T-helper 2 cell (primary cell): ENCODE results near the gene AUNIP.
A peak's percentile ranks its signal among the peaks of the same experiment; 100 is the strongest.

Experiments
- DNase-seq, 5 experiments: peaks; one replicate each; pipeline versions ENCODE4 v3.0.0 to v3.0.0-alpha.2; 2012 to 2022

Gene AUNIP

GRCh38 chr1:25888426-25888987, 29.2 kb upstream of the AUNIP start:
- DNase-seq = no peak

GRCh38 chr1:25885602-25886001, 26.3 kb upstream of the AUNIP start:
- no peak for DNase-seq

- no peak for DNase-seq
Observed at GRCh38 chr1:25881266-25881665, 22.0 kb upstream of the AUNIP start.

DNA sequence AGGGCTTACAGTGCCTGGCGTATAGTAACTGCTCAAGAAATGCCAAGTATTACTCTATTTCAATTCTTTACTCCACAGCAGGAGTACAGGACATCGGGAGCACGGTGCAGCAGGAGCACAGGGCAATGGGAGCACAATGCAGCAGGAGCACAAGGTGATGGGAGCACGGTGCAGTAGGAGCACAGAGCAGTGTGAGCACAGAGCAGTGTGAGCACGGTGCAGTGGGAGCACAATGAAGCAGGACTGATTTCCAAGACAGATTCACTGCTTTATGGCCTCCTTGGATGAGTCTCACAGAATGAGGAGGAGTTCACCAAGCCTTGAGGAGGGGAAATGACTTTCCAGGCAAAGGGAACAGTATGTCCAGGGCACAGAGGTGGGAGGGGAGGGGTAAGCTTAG, 21.3 kb upstream of the AUNIP start:
- no peak for DNase-seq

- no peak for DNase-seq
Observed at GRCh38 chr1:25879675-25880074, 20.4 kb upstream of the AUNIP start.

DNA sequence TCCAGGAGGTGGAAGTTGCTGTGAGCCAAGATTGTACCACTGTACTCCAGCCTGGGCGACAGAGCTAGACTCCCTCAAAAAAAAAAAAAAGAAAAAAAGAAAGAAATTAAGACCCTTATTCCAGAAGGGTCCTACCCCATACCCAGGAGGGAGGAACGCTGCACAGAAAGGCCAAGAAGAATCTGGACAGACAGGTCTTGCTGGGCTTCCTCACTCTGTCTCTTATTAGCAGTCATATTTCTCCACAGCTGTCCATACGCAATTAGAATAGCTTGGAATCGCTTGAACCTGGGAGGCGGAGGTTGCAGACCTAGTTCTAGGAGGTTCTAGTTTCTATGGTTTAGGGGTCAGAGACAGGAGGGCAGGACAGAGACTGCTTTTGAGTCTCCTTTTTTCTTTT, 19.4 kb upstream of the AUNIP start:
- DNase-seq = no peak

DNA sequence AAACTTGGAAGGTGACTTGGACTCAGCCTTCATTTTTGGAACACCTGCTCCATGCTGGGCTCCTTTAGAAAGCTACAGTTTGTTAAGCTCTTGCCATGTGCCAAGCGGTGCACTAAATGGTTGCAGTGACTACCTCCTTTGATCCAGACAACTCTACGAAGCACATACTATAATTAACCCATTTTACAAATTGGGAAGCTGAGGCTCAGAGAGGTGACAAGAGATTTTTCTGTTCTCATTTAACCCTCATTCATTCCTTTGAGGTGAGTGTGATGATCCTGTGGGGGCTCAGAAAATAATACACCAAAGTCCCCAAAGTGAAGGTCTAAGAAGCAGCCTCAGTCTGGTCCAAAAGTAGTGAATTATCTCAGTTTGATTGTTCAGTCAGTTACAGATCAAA, 17.9 kb upstream of the AUNIP start:
- DNase-seq = no peak

GRCh38 chr1:25876693-25877077, 17.4 kb upstream of the AUNIP start:
- no peak for DNase-seq

- no peak for DNase-seq
Observed at GRCh38 chr1:25875856-25876692, 16.8 kb upstream of the AUNIP start.

DNA sequence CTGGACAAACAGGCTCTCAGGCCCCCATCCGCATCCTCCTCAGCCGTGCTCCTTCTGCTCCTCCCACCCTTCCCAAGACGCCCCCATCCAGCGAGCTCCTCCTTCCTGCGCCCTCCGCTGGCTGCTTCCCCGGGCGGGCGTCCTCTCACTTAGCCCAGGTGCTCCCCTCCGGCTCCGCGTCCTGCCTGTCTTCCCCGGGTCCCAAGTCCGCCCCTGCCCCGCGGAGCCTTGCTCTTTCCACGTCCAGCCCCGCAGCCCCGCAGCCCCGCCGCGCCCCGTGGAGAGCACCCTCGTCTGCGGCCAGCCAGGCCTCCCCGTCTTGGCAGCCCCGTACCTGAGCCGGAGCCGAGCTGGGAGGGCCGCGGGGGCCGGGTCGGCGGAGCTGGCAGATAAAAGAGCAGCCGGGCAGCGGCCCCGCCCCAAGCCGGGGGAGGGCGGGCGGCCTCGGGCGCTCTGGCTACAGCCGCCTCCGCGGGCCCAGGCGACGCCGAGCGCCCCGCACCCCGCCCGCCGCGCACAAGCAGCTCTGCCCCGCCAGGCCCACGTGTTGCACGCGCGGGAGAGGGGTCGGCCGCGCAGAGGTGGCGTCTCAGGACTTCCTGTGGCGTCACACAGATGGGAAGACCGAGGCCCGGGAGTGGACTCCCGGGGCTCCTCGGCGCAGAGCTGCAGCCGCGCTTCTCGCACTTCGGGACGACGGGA, 16.0 kb upstream of the AUNIP start, which contains the start of gene PAQR7:
TSS of gene PAQR7 (minus strand) at position 555 of the 702 bp plus-strand sequence. CDS start 11,869 bp downstream, outside the sequence.
- DNase-seq = peak; percentile 37 to 68 (median 50)

DNA sequence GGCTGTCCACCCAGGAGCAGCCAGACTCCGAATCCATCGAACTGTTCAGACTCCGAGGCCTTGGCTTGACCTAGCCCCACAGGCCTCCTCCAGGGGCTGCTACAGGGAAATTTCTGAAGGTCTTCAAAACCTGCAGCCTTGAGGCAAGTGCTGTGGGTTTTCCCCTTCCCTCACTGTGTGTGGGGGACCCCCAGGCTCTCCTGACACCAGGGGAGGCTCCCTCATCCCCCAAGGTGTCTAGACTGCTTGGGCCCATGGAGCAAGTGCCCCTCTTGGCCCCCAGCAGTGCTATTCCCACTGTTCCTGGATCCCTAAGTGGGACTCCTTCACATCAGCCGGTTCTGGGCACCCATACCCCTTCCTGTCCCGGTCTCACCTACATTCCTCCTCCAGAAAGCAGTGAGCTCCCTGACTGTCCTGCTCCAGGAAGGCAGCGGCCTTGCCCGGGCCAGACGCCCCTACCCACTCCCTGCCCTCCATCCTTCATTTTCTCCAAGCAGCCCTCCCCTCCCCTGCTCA, 15.4 kb upstream of the AUNIP start:
- no peak for DNase-seq

GRCh38 chr1:25874209-25874608, 15.0 kb upstream of the AUNIP start:
- no peak for DNase-seq

DNA sequence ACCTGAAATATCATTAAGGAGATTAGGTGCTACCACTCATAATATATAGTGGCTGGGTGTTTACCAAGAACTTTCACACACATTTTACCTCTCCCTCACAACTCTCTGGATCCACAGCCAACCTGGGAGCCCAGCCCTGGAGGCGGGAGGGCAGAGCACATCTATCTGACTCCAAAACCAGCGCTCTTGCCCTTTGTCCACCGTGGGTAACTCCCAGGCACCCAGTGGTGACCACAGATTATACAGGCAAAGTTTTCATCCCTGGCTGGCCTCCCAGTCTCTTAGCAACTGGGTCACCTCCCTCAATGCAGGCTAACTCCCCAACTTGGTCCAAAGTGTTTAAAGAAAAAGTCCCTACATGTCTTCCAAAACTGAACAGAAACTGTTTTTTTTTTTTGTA, 13.9 kb upstream of the AUNIP start:
- DNase-seq = no peak

DNA sequence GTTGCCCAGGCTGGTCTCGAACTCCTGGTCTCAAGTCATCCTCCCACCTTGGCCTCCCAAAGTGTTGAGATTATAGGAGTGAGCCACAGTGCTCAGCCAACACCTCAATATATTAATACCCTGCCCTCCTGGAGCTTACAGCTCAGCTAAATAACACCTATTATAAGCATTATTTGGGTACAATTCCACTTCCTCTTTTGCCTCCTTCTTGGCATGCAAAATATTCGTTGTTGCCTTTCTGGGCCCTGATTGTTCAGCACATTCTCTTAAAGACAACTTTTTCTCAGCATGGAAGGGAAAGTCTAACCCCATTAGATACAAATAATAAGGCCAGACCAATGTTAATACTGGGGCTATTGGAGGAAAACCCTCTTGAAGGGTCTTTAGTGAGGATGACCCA, 13.5 kb upstream of the AUNIP start:
- no peak for DNase-seq

DNA sequence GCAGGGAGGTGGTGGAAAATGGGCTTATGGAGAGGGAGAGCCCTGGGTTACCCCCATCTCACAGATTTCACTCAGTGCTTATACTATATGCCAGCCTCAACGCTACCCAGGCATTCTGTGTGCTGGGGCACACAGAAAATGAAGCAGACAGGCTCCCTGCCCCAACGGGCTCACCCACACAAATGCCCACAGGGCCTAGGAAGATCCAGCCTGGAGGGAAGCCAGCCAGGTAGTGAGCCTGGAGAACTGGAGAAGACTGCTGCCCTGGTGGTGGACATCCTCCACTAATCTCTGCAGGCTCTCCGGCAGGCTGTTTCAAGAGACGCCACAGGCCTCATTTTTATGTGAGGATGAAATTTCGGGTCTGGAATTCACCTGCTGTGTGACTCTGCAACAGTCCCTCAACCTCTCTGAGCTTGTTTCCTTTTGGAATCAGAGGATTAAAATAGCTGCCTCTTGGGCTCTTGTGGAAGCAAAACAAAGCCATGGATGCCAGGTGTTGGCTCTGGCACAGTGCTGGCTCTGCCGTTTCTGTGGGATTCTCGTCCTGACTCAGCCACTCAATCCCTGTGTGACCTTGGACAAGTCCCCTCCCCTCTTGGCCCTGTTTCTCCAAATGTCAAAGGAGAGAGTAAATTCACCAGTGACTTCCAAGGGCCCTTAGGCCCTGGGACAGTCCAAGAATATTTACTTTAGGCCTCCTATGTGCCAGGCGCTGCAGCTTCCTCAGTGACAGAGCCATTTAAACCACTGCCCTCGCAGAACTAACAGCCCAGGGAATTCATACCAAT, 12.6 kb upstream of the AUNIP start:
- DNase-seq = no peak

DNA sequence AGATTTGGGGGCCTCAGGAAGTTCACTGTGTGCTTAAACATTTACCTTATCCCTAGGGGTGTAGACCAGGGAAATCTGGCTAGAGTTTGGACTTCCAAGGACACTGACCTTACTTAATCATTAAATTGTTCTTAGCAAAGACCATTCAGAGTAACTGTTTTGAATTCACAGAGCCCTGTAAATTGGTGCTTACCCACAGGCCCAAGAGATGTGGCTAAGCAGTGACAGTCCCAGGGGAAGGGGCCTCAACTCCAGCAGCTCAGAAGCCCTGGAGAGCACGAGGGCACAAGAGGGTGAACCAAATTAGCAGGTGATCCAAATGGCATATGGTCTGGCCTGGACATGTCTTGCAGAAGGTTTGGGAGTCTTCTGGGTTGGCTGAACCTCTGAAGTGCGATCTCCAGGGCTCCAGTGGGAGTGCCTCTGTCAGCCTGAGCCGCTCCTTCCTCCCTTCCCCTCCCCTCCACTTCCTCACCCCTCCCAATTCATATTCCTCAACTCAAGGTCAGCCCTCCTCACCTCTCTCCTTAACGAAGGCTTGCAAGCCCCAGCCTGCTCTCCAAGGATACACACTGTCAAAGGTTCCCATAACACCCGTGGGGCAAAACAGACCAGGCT, 11.9 kb upstream of the AUNIP start:
- no peak for DNase-seq

DNA sequence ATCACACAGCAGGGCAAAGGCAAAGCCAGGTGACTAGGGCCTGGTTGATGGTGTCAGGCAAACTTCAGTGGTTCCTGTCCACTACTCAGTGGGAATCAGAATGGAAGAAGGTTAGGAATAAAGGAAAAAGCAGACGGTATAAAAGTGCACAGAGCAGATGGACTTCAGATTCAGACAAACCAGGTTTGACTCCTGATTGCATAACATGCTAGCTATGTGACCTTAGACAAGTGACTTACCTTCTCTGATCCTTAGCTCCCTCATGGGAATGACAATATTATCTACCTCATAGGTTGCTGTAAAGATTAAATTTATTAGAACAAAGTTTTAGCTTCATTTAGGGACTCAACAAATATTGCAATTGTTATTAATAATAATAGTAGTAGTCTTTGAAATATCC, 11.4 kb upstream of the AUNIP start:
- no peak for DNase-seq

GRCh38 chr1:25869909-25870606, 10.8 kb upstream of the AUNIP start:
- no peak for DNase-seq

GRCh38 chr1:25867210-25867991, 8.1 kb upstream of the AUNIP start:
- DNase-seq = no peak

DNA sequence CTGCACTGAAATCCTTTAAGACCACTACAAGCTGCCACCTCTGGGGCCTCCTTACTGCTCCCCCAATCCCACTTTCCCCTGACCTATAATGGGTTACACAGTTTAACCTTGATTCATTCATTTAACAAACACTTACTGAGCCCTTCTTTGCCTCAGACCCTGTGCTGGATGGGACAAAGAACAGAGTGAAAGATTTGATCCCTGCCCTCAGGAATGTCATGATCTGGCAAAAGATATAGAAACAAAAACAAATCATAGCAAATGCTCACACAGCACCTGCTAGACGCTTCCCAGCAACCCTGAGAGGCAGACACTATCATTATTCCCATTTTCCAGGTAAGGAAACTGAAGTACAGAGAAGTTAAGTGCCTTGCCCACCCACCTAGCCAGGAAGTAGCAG, 7.0 kb upstream of the AUNIP start:
- DNase-seq = no peak

- DNase-seq = no peak
Observed at GRCh38 chr1:25864434-25864833, 5.2 kb upstream of the AUNIP start.
